GM21529 (cell line): ENCODE data around the gene PTPRG.

Experiments
- ATAC-seq: cut with Tn5 transposase; IDR thresholded peaks from one replicate; pipeline ENCODE4 v1.9.1; 2021; ENCODE audit not compliant: unreplicated experiment

Gene PTPRG

GRCh38 chr3:61562042-61562720 lies 810 bp downstream of the PTPRG start:
- ATAC-seq: no peak

GRCh38 chr3:61562721-61563312 lies 1.4 kb downstream of the PTPRG start:
- no peak for ATAC-seq

GRCh38 chr3:61563313-61564271 lies 2.2 kb downstream of the PTPRG start:
- ATAC-seq: no peak

GRCh38 chr3:61564395-61565059 lies 3.2 kb downstream of the PTPRG start:
- no peak for ATAC-seq

- ATAC-seq: no peak
These were observed 4.2 kb downstream of the PTPRG start for GRCh38 chr3:61565569-61565968.

- ATAC-seq: no peak
These were observed 6.8 kb downstream of the PTPRG start for GRCh38 chr3:61568127-61568526.

- ATAC-seq: no peak
These were observed 8.6 kb downstream of the PTPRG start for GRCh38 chr3:61569856-61570580.

GRCh38 chr3:61570813-61571212 lies 9.4 kb downstream of the PTPRG start:
- no peak for ATAC-seq

GRCh38 chr3:61571516-61572336 lies 10.4 kb downstream of the PTPRG start:
- no peak for ATAC-seq

- no peak for ATAC-seq
These were observed 11.5 kb downstream of the PTPRG start for GRCh38 chr3:61572879-61573278.

GRCh38 chr3:61573441-61573840 lies 12.1 kb downstream of the PTPRG start:
- ATAC-seq: no peak

- no peak for ATAC-seq
These were observed 13.5 kb downstream of the PTPRG start for GRCh38 chr3:61574854-61575253.

- no peak for ATAC-seq
These were observed 14.5 kb downstream of the PTPRG start for GRCh38 chr3:61575893-61576292.

- no peak for ATAC-seq
These were observed 16.4 kb downstream of the PTPRG start for GRCh38 chr3:61577760-61578159.

GRCh38 chr3:61578667-61579367 lies 17.4 kb downstream of the PTPRG start:
- ATAC-seq: no peak

GRCh38 chr3:61579685-61580084 lies 18.3 kb downstream of the PTPRG start:
- ATAC-seq: no peak

GRCh38 chr3:61580982-61581643 lies 19.7 kb downstream of the PTPRG start:
- no peak for ATAC-seq

GRCh38 chr3:61582287-61582686 lies 20.9 kb downstream of the PTPRG start:
- ATAC-seq: no peak

- no peak for ATAC-seq
These were observed 21.5 kb downstream of the PTPRG start for GRCh38 chr3:61582846-61583245.
